SK-N-MC (cell line): ENCODE results near the gene PLSCR3.

Experiments used
- EZH2 ChIP-seq: fragments of 200-600 bp; sonication (generic); IDR thresholded peaks from one replicate; pipeline ENCODE4 v1.6.1; 2017; ENCODE audit warnings: antibody characterized with exemption
- FOXP2 ChIP-seq: optimal IDR thresholded peaks from 2 replicates; pipeline ENCODE3; 2011; ENCODE audit warnings: mild to moderate bottlenecking, moderate library complexity; ENCODE audit not compliant: insufficient read depth; ENCODE audit errors: extremely low read length, control extremely low read depth
- POLR2AphosphoS5 ChIP-seq: IDR thresholded peaks from 2 replicates; pipeline ENCODE4 v1.6.1; 2012; ENCODE audit warnings: mild to moderate bottlenecking, low read depth, low read length, borderline replicate concordance

- TF ChIP-seq EZH2 (no peak), POLR2AphosphoS5 (no peak), FOXP2 (no peak)
Observed at GRCh38 chr17:7361906-7362305, 32.4 kb downstream of the PLSCR3 start.
